Measurements from ENCODE around the gene NIN.
A peak's percentile ranks its signal among the peaks of the same experiment; 100 is the strongest.
"Not testable (repeated sequence)": the region's sequence is repeated elsewhere in the genome, so short reads cannot be mapped to it uniquely, and the experiment has no call there.

The NIN gene

DNA sequence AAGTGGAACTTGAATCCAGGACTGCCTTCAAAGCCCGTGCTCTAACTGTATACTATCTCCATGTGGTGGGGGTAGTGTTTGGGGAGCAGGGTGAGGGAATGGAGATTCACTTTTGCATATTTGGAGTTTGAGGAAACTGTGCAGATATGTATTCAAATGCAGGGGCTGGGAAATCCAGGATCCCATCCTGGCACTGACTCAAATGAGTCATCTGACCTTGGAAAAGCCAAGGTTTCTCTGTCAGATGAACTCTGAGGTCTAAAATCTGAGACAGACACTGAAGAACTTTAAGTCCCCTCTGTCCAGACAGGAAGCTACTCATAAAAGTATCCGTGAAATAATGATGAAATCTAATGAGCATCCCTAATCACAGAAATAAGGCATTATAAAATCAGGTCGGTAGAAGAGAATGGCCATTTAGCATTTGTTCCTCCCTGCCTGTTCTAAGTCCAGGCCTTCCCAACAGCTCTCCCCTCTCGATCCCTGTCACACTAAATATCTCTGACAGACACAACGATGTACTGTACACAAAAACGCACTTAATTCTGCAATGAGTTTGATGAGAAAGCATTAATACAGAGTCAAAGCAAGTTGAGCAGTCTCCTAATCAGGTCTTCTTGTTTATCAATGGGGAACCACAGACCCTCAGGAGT lies 14.4 kb downstream of the NIN start:
- no peak for DNase-seq

DNA sequence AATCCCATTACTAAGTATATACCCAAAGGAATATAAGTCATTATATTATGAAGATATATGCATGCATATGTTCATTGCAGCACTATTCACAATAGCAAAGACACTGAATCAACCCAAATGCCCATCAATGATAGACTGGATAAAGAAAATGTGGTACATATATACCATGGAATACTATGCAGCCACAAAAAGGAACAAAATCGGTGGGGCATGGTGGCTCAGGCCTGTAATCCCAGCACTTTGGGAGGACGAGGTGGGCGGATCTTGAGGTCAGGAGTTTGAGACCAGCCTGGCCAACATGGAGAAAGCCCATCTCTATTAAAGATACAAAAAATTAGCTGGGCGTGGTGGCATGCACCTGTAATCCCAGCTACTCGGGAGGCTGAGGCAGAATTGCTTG lies 15.4 kb downstream of the NIN start:
- not testable (repeated sequence) for DNase-seq

- not testable (repeated sequence) for DNase-seq
These were observed 15.9 kb downstream of the NIN start for GRCh38 chr14:50815058-50815457.

DNA sequence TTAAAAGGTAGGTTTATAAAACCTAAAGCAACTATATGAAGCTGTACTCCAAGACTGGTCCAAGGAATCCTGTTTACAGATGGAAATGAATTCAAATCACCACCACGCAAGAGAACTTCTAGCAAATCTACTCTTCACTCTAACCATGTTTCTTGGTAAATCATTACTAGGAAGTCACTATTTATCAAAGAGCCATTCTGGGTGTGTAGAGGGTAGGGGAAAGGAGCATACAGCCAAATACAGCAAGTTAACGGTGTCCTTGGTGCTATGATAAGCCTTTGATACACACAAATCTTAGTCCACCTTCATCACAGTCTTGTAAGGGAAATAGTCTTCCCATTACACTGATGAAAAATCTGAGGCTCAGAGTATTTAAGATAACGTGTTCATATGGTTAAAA lies 16.8 kb downstream of the NIN start:
- DNase-seq, result no peak

- no peak for DNase-seq
These were observed 17.5 kb downstream of the NIN start for GRCh38 chr14:50813544-50813863.

DNA sequence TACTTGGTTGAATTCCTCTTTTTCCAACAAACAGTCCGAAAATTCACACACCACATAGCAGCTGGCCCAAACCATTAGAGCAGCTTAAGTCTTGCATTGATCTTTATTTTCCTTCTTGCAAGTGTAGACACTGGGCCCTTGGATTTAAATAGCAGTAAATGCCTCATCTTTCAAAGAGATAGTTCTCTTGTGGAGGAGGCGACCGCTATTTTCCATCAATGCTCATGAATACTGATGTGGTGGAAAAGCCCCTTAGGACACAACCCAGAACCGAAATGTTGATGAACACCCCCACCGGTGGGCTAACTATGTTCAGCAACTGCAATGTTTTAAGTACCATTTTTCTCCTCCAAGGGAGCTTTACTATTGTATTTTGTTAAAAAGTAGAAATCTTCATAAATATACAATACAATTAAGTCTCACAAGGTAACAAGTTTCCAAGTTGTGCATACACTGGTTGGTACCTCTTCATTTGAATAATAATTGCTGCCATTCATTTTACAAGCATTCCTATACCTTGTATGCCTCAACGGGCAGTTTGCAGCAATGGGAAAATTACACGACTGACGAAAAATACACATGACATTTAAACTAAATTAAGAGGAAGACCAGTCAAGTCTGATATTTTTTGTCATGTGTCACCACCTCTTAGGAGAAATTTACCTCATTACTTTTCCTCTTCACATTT lies 18.0 kb downstream of the NIN start:
- peak; percentile 4 for DNase-seq

DNA sequence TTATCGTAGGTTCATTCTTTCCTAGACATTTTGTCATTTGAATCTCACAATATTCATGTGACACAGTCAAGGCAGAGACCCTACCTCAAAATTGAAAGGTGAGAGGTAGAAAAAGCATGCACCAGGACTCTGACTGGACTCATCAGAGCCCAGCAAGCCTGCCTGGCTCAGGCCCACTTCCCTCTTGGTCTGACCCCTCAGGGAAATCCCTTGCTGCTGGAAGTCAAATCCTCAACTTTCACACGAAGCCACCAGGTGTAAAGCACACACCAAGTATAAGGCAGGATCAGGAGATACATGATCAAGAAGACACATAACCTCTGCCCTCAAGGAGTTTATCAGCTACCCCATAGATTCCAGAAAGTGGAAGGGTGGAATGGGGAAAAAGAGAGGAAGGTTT lies 18.8 kb downstream of the NIN start:
- no peak for DNase-seq

DNA sequence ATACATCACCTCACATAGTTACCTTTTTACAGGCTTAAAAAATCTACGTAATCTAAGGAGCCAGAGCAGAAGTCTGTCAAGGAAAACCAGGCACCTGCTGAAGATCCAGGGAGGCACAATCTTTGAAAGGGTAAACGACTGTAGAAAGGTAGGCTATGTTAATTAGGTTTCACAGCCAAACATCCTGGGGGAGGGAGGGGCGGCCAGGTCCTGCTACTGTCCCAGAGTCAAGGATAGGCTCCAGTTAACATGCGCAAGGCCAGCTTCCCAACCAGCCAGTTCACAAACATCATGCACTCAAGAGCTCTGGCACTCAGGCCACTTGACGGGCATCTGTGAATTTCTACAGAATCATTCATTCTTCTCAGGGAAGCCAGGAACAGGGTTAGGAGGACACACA lies 22.9 kb downstream of the NIN start:
- no peak for DNase-seq

- no peak for DNase-seq
These were observed 24.6 kb downstream of the NIN start for GRCh38 chr14:50806241-50806933.

DNA sequence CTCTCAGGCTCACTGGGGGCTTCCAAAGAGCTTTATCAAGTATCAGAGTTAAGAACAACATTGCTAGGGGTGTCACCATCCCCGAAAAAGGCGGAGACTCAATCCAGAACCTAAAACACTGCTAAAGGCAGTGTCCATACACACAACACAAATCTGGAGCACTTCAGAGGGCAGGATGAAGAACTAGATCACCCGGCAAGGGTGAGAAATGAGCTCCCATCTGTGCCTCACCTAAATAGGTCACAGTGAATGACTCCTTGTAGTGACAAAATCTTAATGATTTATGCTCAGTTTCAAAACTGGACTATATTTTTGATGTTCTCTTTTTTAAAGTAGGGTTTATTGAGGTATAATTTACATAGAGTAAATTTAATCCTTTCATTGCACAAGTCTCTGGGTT lies 25.6 kb downstream of the NIN start:
- no peak for DNase-seq

- no peak for DNase-seq
These were observed 26.7 kb downstream of the NIN start for GRCh38 chr14:50804181-50804721.

- DNase-seq, result no peak
These were observed 29.3 kb downstream of the NIN start for GRCh38 chr14:50801706-50802105.

- DNase-seq, result no peak
These were observed 30.9 kb downstream of the NIN start for GRCh38 chr14:50800032-50800431.

- no peak for DNase-seq
These were observed 32.9 kb downstream of the NIN start for GRCh38 chr14:50798048-50798421.

DNA sequence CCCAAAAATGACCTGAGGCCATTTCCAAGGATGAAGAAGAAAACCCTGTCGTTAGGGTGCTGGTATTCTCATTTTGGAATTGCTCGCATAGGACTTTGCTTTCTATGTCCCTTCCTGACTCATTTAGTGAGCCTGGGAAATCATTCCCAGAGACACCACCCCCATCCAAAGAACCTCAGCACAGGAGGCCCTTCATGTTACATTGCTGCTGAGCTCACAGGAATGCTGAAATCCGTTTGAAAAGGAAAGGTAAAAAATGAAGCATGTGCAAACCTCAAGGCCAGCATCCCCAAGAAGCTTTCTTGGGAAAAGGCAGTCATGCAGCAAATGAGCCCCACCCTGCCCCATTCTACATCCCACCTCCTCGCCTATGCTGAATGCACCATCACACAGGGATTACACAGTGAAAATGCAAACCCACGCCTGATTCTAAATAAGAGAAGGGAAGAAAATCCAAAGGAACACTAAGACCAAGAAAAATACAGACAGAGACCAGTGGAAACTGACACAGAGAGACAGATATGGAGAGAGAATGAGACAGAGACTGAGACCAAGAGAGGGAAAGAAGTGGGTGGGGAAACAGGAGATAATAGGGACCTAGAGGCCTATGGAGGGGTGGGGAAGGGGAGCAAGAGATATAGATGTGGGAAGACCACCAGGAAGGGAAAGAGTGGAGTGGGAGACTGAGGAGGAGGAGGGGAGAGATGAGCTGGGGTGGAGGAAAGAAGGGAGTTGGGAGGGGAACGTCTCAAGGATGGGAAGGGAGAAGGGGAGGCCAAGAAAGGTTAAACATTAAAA lies 33.5 kb downstream of the NIN start:
- no peak for DNase-seq

DNA sequence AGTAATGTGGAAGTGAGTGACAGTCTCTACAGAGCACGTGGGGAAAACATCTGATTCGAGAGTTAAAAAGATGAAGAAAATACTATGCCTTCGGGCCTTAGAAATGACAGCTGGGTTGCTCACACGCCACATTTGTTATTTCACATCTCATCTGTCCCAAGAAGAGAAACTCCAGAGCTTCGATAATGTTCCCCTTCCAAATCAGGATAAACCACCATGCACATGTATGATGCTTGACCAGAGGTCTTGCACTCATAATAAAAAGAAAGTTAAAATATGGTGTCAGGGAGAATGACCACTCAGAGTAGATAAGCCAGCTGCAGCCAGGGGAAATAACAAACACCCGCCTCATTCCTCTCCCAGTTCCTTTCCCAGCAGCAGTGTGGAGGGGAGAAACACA lies 34.6 kb downstream of the NIN start:
- DNase-seq, result no peak

DNA sequence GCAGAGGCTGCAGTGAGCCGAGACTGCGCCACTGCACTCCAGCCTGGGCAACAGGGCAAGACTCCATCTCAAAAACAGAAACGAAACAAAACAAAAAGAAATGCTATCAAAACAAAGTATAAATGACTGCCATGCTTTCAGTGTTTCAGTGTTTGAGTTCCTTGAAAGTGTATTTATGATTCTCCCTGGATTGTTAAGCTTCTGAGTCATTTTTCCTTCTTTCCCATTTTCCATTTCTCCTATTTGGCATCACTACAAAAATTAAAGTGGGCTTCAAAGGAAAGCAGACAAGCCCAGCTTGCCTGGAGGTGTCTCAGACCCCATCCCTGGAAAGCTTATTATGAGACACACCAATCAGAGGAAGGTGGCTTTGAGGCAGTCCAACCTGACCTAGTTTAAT lies 35.1 kb downstream of the NIN start:
- no peak for DNase-seq

GRCh38 chr14:50795142-50795541 lies 35.8 kb downstream of the NIN start:
- no peak for DNase-seq

DNA sequence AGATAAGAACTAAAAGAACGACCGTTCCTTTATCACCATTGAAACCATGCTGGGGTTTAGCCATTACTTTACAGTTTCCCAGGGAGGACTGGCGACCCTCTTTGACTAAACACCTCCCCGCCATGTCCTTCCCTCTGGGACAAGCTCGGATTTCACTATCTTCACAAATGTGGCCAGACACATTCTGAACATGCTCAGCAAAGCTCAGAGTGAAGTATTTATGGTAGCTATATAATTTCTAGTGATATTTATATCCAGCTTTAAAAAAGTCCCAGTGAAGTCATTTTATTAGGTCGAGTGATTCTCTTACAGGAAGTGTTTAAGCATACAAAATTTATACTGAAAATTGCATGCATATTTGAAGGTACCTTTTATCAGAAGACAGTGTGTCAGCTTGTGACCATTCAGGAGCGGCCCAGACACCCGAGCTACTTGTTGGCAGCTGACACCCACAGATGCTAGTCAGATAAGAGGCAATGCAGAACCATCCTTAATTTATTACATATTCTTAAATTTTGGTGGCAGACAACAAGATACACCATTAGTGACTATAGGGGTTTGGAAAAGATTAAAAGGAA lies 36.8 kb downstream of the NIN start:
- DNase-seq, result no peak

- no peak for DNase-seq
These were observed 38.3 kb downstream of the NIN start for GRCh38 chr14:50792634-50793068.

DNA sequence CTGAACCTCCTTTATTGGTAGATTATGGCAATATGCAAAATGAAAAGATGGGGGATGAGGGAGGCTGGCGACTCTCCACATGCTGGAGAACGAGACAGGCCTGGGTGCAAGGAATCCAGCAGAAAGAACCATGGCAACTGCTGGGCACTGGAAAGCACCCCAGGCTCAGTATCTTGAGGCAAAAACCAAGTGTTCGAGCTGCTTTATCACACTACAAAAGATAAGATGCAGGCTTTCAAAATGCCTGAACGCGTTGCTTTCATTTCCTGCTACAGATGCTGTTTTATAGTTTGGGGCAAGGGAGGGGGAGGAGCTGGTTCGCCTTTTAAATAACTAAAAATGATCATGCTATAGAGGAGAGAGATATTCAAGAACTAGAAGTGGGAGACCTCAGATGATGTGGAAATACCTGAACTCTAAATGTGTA lies 38.9 kb downstream of the NIN start:
- DNase-seq, result no peak

DNA sequence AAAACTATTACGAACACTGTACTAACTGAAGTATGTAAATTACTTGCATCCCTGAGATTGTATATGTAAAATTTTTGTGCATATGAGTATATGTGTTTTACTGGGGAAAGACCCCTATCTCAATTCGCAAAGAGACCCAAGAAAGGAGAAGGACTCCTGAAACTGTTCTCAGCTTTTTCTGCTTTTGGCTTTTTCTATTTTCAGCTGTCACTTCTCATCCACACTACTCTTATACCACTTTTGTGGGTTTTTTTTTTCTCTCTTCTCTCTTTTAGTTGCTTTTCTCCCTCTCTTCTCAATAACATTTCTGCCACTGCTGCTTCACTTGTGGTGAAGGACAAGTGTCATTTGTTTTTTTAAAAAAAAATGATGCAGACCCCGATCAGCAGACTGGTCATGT lies 39.8 kb downstream of the NIN start:
- DNase-seq, result no peak

GRCh38 chr14:50790589-50790988 lies 40.4 kb downstream of the NIN start:
- no peak for DNase-seq

All from stimulated activated naive CD4-positive, alpha-beta T cell treated with Interleukin-2 at 50 U/mL for 16 hours (primary cell).